HCT116 (cell line): ENCODE data around the gene MPP2.

ENCODE experiments used
- CTCF ChIP-seq, 3 experiments: fragments of 200-600 bp in 1 of 3; sonication (generic) in 1 of 3; IDR thresholded peaks in 2 of 3; conservative IDR thresholded peaks in 1 of 3; 2 replicates each; pipeline ENCODE4 v1.5.1; 2012 to 2017; ENCODE audit warnings: low read depth in 2 of 3, low read length in 2 of 3, antibody characterized with exemption in 1 of 3, borderline replicate concordance in 1 of 3, control low read depth in 1 of 3, mild to moderate bottlenecking in 1 of 3, mixed read lengths in 1 of 3, mixed run types in 1 of 3, moderate library complexity in 1 of 3; ENCODE audit not compliant: insufficient read depth in 1 of 3
- ELF1 ChIP-seq: IDR thresholded peaks from 2 replicates; pipeline ENCODE4 v1.6.1; 2012; ENCODE audit warnings: low read depth, borderline replicate concordance
- EZH2 ChIP-seq: fragments of 200-600 bp; sonication (generic); IDR thresholded peaks from 2 replicates; pipeline ENCODE4 v1.6.1; 2017; ENCODE audit warnings: antibody characterized with exemption, mixed run types
- EZH2phosphoT487 ChIP-seq: fragments of 200-600 bp; IDR thresholded peaks from 2 replicates; pipeline ENCODE4 v1.6.1; 2018; ENCODE audit warnings: antibody characterized with exemption, borderline replicate concordance
- POLR2A ChIP-seq: IDR thresholded peaks from 2 replicates; pipeline ENCODE4 v1.7.0; 2011; ENCODE audit warnings: borderline replicate concordance; ENCODE audit not compliant: insufficient read depth, insufficient read length; ENCODE audit errors: extremely low read depth
- POLR2AphosphoS5 ChIP-seq: IDR thresholded peaks from 2 replicates; pipeline ENCODE4 v1.6.1; 2011; ENCODE audit warnings: mild to moderate bottlenecking, low read depth, low read length, moderate library complexity
- RAD21 ChIP-seq: IDR thresholded peaks from 2 replicates; pipeline ENCODE4 v1.6.1; 2012; ENCODE audit warnings: low read depth, mild to moderate bottlenecking
- REST ChIP-seq: IDR thresholded peaks from 2 replicates; pipeline ENCODE4 v1.6.1; 2012; ENCODE audit warnings: low read depth
- SIN3A ChIP-seq: IDR thresholded peaks from 2 replicates; pipeline ENCODE4 v1.6.1; 2012; ENCODE audit warnings: low read depth
- SP1 ChIP-seq: IDR thresholded peaks from 2 replicates; pipeline ENCODE4 v1.6.1; 2012; ENCODE audit warnings: low read depth

DNA sequence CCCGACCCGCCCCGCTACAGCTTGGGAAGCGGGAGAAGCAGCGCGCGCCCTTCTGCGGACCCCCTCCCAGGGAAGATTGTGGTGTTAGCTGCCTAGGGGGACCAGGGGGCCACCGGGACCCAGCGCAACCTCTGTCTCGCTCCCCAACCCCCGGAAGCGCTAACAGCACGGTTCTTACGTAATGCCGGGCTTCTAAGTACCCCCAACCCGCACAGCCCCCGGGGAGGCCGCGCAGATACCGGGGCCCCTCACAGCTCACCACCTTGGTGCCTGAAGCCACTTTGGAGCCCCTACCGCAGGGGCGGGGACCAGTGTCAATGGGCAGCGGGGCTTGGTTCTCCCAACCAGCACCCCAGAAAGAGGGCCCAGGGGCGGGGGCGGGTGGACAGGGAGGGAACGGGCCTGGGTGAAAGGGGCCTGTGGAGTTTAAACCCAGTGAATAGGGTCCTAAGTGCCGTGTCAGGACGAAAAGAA is 348 bp downstream of the MPP2 start:
- no peak for TF ChIP-seq CTCF (IDR thresholded peaks at IDR 0.05 in 2 of 3, conservative IDR thresholded peaks at IDR 0.05 in 1 of 3; ENCODE audit: borderline replicate concordance in 1 of 3, insufficient read depth in 1 of 3, low read depth in 2 of 3, low read length in 2 of 3)
- no peak for TF ChIP-seq POLR2A
- TF ChIP-seq POLR2AphosphoS5: no peak
- TF ChIP-seq RAD21: no peak
- no peak for TF ChIP-seq EZH2
- no peak for TF ChIP-seq REST
- TF ChIP-seq SIN3A: no peak
- TF ChIP-seq SP1: no peak
- no peak for TF ChIP-seq ELF1
- no peak for TF ChIP-seq EZH2phosphoT487
